Measurements from ENCODE around the gene CDC42EP4.

The CDC42EP4 gene

DNA sequence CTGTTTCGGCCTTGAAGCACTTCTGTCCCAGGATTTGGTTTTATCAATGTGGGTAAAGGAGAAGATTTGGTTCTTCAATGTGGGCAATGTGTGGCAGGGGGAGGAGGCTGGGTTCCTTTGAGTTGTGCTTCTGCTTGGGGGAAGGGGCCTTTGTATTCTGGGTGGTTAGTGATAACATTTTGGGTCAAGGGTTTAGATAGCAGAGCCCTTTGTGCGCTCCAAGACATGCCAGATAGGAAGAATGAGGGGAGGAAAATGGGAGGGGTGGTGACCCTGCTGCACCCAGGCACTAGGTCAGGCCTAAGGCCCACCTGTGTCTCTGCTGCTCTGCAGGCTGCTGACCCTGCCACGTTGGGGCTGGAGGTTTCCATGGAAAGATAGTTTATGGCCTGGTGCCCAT lies 40.0 kb upstream of the CDC42EP4 start:
- TF ChIP-seq, protein P1, sequence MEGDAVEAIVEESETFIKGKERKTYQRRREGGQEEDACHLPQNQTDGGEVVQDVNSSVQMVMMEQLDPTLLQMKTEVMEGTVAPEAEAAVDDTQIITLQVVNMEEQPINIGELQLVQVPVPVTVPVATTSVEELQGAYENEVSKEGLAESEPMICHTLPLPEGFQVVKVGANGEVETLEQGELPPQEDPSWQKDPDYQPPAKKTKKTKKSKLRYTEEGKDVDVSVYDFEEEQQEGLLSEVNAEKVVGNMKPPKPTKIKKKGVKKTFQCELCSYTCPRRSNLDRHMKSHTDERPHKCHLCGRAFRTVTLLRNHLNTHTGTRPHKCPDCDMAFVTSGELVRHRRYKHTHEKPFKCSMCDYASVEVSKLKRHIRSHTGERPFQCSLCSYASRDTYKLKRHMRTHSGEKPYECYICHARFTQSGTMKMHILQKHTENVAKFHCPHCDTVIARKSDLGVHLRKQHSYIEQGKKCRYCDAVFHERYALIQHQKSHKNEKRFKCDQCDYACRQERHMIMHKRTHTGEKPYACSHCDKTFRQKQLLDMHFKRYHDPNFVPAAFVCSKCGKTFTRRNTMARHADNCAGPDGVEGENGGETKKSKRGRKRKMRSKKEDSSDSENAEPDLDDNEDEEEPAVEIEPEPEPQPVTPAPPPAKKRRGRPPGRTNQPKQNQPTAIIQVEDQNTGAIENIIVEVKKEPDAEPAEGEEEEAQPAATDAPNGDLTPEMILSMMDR (IDR thresholded peaks at IDR 0.05; ENCODE audit: insufficient read depth, low read length, poor library complexity, severe bottlenecking), result no peak
- H3K27me3 ChIP-seq (replicated peaks; ENCODE audit: control insufficient read depth, insufficient read depth, low read length), result no peaks in the 10 kb centered on the region
- no peak for DNase-seq (ENCODE audit: extremely low read depth, insufficient read length)
- no peak overlapping the region for H3K4me3 ChIP-seq (replicated peaks; ENCODE audit: low read depth, low read length)
- no peaks in the 10 kb centered on the region for H3K36me3 ChIP-seq (ENCODE audit: control insufficient read depth, insufficient read depth, low read length)

- no peaks in the 10 kb centered on the region for H3K27me3 ChIP-seq (replicated peaks; ENCODE audit: control insufficient read depth, insufficient read depth, low read length)
- TF ChIP-seq, protein P1 (IDR thresholded peaks at IDR 0.05; ENCODE audit: insufficient read depth, low read length, poor library complexity, severe bottlenecking), result no peak
- no peak for DNase-seq (ENCODE audit: extremely low read depth, insufficient read length)
- H3K4me3 ChIP-seq (replicated peaks; ENCODE audit: low read depth, low read length), result no peak overlapping the region
- no peaks in the 10 kb centered on the region for H3K36me3 ChIP-seq (ENCODE audit: control insufficient read depth, insufficient read depth, low read length)
Measured at GRCh38 chr17:73350864-73351263, 39.1 kb upstream of the CDC42EP4 start.

DNA sequence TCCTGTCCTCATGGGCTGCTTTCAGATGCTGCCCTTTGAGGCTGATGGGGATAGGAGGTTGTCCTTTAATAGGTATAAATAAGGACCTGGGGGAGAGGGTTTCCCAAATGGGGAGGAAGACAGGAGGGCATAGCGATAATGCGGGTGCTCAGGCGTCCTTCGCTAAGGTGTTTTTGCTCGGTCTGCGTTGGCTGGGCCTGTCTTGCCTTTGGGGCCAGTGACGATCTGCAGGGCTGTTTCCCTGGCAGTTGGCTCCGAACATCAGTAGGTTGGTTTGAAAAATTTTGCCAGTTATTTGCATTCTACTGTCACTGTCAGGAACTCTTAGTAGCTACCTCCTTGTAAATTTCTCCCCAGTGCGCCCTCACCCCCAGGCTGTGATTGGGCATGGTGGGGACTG lies 37.8 kb upstream of the CDC42EP4 start:
- Histone ChIP-seq H3K4me3 (replicated peaks; ENCODE audit: low read depth, low read length) (no peak overlapping the region), H3K27me3 (replicated peaks; ENCODE audit: control insufficient read depth, insufficient read depth, low read length) (no peaks in the 10 kb centered on the region), H3K36me3 (ENCODE audit: control insufficient read depth, insufficient read depth, low read length) (no peaks in the 10 kb centered on the region)
- no peak for DNase-seq (ENCODE audit: extremely low read depth, insufficient read length)
- TF ChIP-seq, protein P1 (IDR thresholded peaks at IDR 0.05; ENCODE audit: insufficient read depth, low read length, poor library complexity, severe bottlenecking), result no peak

DNA sequence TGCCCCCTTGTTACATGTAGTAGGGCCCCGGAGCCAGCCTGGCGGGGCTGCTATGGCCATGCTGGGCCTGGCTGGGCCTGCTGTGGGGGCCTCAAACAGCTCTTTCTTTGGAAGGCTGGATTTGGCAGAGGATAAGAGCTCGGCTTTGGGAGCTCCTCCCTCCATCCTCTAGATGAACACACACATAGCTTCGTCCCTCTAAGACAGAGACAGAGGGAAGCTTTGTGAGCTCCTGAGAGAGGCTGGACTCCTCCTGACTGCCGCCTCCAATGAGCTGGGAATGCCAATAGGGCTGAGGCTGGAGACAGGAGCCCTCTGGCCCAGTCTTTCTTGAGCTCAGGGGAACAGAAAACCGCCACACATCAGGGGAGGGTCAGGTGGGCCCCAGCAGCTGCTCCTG lies 37.3 kb upstream of the CDC42EP4 start:
- H3K36me3 ChIP-seq (ENCODE audit: control insufficient read depth, insufficient read depth, low read length), result no peaks in the 10 kb centered on the region
- no peaks in the 10 kb centered on the region for H3K27me3 ChIP-seq (replicated peaks; ENCODE audit: control insufficient read depth, insufficient read depth, low read length)
- H3K4me3 ChIP-seq (replicated peaks; ENCODE audit: low read depth, low read length), result no peak overlapping the region
- TF ChIP-seq, protein P1 (IDR thresholded peaks at IDR 0.05; ENCODE audit: insufficient read depth, low read length, poor library complexity, severe bottlenecking), result no peak
- DNase-seq (ENCODE audit: extremely low read depth, insufficient read length), result no peak

GRCh38 chr17:73348829-73349095 lies 37.0 kb upstream of the CDC42EP4 start:
- no peak for DNase-seq (ENCODE audit: extremely low read depth, insufficient read length)
- Histone ChIP-seq H3K27me3 (replicated peaks; ENCODE audit: control insufficient read depth, insufficient read depth, low read length) (no peaks in the 10 kb centered on the region), H3K36me3 (ENCODE audit: control insufficient read depth, insufficient read depth, low read length) (no peaks in the 10 kb centered on the region), H3K4me3 (replicated peaks; ENCODE audit: low read depth, low read length) (no peak overlapping the region)
- TF ChIP-seq, protein P1 (IDR thresholded peaks at IDR 0.05; ENCODE audit: insufficient read depth, low read length, poor library complexity, severe bottlenecking), result no peak

DNA sequence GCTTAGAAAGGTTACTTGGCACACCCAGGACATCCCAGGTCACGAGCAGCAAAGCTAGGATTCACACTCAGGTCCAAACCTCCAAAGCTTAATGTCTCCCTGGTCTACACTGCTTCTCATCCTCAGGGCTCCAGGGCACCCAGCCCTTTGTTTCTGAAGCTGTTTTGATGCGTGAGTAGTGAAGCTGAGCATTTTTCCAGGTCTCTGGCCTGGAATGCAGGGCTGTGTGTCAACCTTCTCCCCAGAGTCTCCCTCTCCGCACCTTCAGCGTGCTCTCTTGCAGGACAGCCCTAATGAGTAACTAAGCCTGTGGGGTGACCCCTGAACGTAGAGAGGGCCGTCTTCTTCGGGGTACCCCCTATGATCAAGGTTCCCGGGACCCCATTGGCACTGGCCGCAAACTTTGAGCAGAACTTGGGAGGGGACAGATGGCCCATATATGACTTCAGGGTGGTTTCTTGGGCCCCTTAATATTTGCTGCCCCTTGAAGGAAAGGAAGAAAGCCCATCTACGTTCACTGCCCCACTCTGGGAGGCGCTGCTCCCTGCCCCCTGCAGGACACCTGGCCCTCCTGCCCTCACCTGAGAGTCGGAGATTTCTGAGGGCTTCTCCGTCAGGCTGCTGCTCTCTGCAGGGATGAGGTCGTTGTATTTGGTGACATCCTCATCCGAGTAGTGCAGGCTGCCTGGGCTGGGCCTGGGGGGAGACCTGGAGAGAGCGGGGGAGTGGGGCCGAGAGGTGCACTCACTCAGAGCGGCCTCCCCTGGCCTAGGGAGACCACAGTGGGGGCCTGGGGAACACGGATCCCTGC lies 36.4 kb upstream of the CDC42EP4 start:
- H3K27me3 ChIP-seq (replicated peaks; ENCODE audit: control insufficient read depth, insufficient read depth, low read length), result no peaks in the 10 kb centered on the region
- H3K36me3 ChIP-seq (ENCODE audit: control insufficient read depth, insufficient read depth, low read length), result no peaks in the 10 kb centered on the region
- TF ChIP-seq, protein P1 (IDR thresholded peaks at IDR 0.05; ENCODE audit: insufficient read depth, low read length, poor library complexity, severe bottlenecking), result no peak

More for the DNA sequence above, 36.4 kb upstream of the CDC42EP4 start:
- no peak for DNase-seq (ENCODE audit: extremely low read depth, insufficient read length)
- H3K4me3 ChIP-seq (replicated peaks; ENCODE audit: low read depth, low read length), result no peak overlapping the region

Measured in GM06990 (cell line).